GM18499 (cell line): ENCODE data around the gene GCNT3.
A peak's percentile ranks its signal among the peaks of the same experiment; 100 is the strongest.
"Not testable (repeated sequence)": the region's sequence is repeated elsewhere in the genome, so short reads cannot be mapped to it uniquely, and the experiment has no call there.

Source experiments
- ATAC-seq: cut with Tn5 transposase; IDR thresholded peaks from one replicate; pipeline ENCODE4 v1.9.1; 2021; ENCODE audit warnings: moderate number of reproducible peaks; ENCODE audit not compliant: insufficient read depth, unreplicated experiment

GCNT3 gene

GRCh38 chr15:59615661-59616060 lies 4.1 kb downstream of the GCNT3 start:
- no peak for ATAC-seq

GRCh38 chr15:59616379-59616778 lies 4.8 kb downstream of the GCNT3 start:
- no peak for ATAC-seq

GRCh38 chr15:59618406-59618805 lies 6.8 kb downstream of the GCNT3 start:
- ATAC-seq, result no peak

GRCh38 chr15:59622289-59622688 lies 10.7 kb downstream of the GCNT3 start:
- no peak for ATAC-seq

- ATAC-seq, result no peak
Observed at GRCh38 chr15:59632714-59633113, 21.1 kb downstream of the GCNT3 start.

GRCh38 chr15:59636184-59636583 lies 24.6 kb downstream of the GCNT3 start:
- ATAC-seq, result no peak

GRCh38 chr15:59637507-59637906 lies 25.9 kb downstream of the GCNT3 start:
- ATAC-seq, result not testable (repeated sequence)

GRCh38 chr15:59642351-59642750 lies 30.8 kb downstream of the GCNT3 start:
- ATAC-seq, result no peak

GRCh38 chr15:59644756-59645155 lies 33.2 kb downstream of the GCNT3 start:
- ATAC-seq, result no peak

- ATAC-seq, result not testable (repeated sequence)
Observed at GRCh38 chr15:59645812-59646211, 34.2 kb downstream of the GCNT3 start.

GRCh38 chr15:59646277-59646676 lies 34.7 kb downstream of the GCNT3 start:
- no peak for ATAC-seq

GRCh38 chr15:59647085-59647484 lies 35.5 kb downstream of the GCNT3 start:
- ATAC-seq, result no peak

- no peak for ATAC-seq
Observed at GRCh38 chr15:59649603-59650002, 38.0 kb downstream of the GCNT3 start.

- no peak for ATAC-seq
Observed at GRCh38 chr15:59654046-59654445, 42.5 kb downstream of the GCNT3 start.

GRCh38 chr15:59656897-59657634 lies 45.5 kb downstream of the GCNT3 start, which contains the start of gene GTF2A2:
Gene GTF2A2 (minus strand): TSS chr15:59657515. CDS start chr15:59652277, 5,238 bp downstream.
- peak; percentile 69 for ATAC-seq

GRCh38 chr15:59657635-59658125 lies 46.1 kb downstream of the GCNT3 start:
- no peak for ATAC-seq

- ATAC-seq, result no peak
Observed at GRCh38 chr15:59659366-59659765, 47.8 kb downstream of the GCNT3 start.

GRCh38 chr15:59662260-59662659 lies 50.7 kb downstream of the GCNT3 start:
- ATAC-seq, result no peak

- ATAC-seq, result no peak
Observed at GRCh38 chr15:59668556-59668955, 57.0 kb downstream of the GCNT3 start.
